Mucosa of descending colon (tissue), 3 donors: Measurements from ENCODE around the gene ISY1. TPM values are rescaled to one million over a fixed set of nuclear protein-coding genes. Genes with fewer than 3 reads are reported as not detected.
"Not testable (repeated sequence)": the region's sequence is repeated elsewhere in the genome, so short reads cannot be mapped to it uniquely, and the experiment has no call there.

Experiments
- ATAC-seq: fragments of 200-7000 bp; cut with Tn5 transposase; one replicate; pipeline ENCODE4 v1.9.1; 2020; ENCODE audit warnings: mild to moderate bottlenecking, moderate library complexity
- DNase-seq, 3 donors: peaks; one replicate each; pipeline ENCODE4 v3.0.0-alpha.2; 2020
- H3K36me3 ChIP-seq: fragments of 200-600 bp; one replicate; pipeline ENCODE4 v1.8.0; 2021; ENCODE audit warnings: low read depth, mild to moderate bottlenecking
- H3K4me1 ChIP-seq: fragments of 200-600 bp; one replicate; pipeline ENCODE4 v1.8.0; 2021; ENCODE audit warnings: low read depth, mild to moderate bottlenecking
- H3K4me3 ChIP-seq: fragments of 200-600 bp; one replicate; pipeline ENCODE4 v1.8.0; 2021; ENCODE audit warnings: mild to moderate bottlenecking
- H3K9me3 ChIP-seq: fragments of 200-600 bp; one replicate; pipeline ENCODE4 v1.8.0; 2021; ENCODE audit warnings: mild to moderate bottlenecking
- intact Hi-C, 2 donors: fragments of 100-400 bp; cut with DNase I in 1 of 2; cut with micrococcal nuclease in 1 of 2; formaldehyde crosslinking; loops; one replicate each; pipeline versions ENCODE4 v1.11.0 to v1.11.1; 2022; cut with DNase I, micrococcal nuclease
- total RNA-seq, 3 donors: library from RNA; stranded (reverse); fragmentation: NEBNext Ultra II Directional in 2 of 3; extraction: Animal tissue kit (Norgen Biotek cat#: 25700) in 2 of 3; gene quantifications; one replicate each; pipeline versions ENCODE4 v1.2.1 to v1.2.4, GENCODE V29; 2021 to 2023
- TF ChIP-seq, protein P1 (sequence below): fragments of 200-600 bp; IDR thresholded peaks from one replicate; pipeline ENCODE4 v1.8.0; 2022; ENCODE audit warnings: antibody characterized with exemption, mild to moderate bottlenecking
- donor health status: DM: no; HTN: no; CAD: no; lungs with moderate emphysema.
- donor health status: DM: no; HTN: no; CAD: no.
- donor health status: DM: no; HTN: yes; CAD: no.

The ISY1 gene
- total RNA-seq, 3 donors from 2014 or later: 24.2 to 37.5 (median 28.9) TPM

DNA sequence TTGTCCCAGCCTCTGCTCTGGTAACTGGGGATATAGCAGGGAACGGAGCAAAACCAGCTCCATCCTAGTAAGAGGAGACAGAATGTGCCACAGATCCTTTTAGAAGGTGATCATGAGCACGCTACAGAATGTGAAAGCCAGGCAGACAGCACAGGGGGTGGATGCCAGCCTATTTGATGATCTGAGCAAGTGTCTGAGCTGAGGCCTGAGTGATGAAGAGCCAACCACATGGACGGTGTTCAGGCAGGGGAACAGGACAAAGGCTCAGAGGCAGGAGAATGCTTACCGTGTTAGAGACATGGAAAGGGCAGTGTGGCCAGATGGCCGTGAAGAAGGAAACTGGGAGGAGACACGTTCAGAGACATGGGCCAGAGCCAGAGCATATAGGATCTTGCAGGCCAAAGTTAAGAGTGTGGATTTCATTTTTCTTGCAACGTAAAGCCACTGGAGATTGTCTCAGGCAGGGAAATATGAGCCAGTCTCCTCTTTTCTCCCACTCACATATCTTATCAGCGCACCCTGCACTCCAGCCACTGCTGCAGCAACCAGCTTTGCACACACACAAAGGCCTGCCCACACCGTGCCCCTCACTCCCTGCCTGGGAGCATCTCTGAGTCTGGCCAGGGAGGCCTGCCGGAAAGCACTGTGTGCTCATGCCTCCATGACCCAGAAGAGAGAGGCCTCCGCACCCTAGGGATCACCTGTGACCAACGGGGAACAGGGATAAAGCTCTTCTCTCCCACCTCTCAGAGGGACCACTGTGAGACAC is 59.3 kb downstream of the ISY1 start:
- ATAC-seq: no peak
- Histone ChIP-seq H3K4me1 (no peaks in the 10 kb centered on the region), H3K4me3 (no peak overlapping the region), H3K9me3 (no peaks in the 10 kb centered on the region), H3K36me3 (no peaks in the 10 kb centered on the region)
- TF ChIP-seq, protein P1, sequence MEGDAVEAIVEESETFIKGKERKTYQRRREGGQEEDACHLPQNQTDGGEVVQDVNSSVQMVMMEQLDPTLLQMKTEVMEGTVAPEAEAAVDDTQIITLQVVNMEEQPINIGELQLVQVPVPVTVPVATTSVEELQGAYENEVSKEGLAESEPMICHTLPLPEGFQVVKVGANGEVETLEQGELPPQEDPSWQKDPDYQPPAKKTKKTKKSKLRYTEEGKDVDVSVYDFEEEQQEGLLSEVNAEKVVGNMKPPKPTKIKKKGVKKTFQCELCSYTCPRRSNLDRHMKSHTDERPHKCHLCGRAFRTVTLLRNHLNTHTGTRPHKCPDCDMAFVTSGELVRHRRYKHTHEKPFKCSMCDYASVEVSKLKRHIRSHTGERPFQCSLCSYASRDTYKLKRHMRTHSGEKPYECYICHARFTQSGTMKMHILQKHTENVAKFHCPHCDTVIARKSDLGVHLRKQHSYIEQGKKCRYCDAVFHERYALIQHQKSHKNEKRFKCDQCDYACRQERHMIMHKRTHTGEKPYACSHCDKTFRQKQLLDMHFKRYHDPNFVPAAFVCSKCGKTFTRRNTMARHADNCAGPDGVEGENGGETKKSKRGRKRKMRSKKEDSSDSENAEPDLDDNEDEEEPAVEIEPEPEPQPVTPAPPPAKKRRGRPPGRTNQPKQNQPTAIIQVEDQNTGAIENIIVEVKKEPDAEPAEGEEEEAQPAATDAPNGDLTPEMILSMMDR: no peak
- no peak for DNase-seq
- intact Hi-C loops: no loop called here

DNA sequence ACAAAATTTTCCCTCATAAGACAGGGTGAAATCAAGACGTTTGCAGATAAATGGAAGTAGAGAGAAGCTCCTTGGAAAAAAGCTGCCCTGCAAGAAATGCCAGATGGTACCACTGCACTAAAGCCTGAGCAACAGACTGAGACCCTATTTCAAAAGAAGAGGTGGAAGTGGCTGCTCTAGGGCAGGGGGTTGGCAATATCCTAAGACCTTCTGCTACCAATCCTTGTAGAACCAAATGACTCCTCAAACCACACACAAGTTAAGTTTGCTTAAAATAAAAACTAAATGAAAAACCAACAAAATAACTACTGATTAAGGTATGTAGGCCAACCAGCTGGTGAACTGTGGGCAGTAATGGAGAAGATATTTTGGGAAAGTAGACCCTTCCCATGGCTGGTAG is 60.6 kb downstream of the ISY1 start:
- intact Hi-C loops: no loop called here
- DNase-seq (no peak), ATAC-seq (no peak)
- H3K4me3 ChIP-seq: no peak overlapping the region
- no peaks in the 10 kb centered on the region for H3K9me3 ChIP-seq
- TF ChIP-seq, protein P1: no peak
- H3K4me1 ChIP-seq: no peaks in the 10 kb centered on the region
- no peaks in the 10 kb centered on the region for H3K36me3 ChIP-seq

- ATAC-seq (no peak), DNase-seq (no peak)
- TF ChIP-seq, protein P1: no peak
- Histone ChIP-seq H3K4me1 (no peaks in the 10 kb centered on the region), H3K36me3 (no peaks in the 10 kb centered on the region), H3K4me3 (no peak overlapping the region), H3K9me3 (no peaks in the 10 kb centered on the region)
- intact Hi-C loops: no loop called here
These were observed 65.6 kb downstream of the ISY1 start for GRCh38 chr3:129095285-129095684.

DNA sequence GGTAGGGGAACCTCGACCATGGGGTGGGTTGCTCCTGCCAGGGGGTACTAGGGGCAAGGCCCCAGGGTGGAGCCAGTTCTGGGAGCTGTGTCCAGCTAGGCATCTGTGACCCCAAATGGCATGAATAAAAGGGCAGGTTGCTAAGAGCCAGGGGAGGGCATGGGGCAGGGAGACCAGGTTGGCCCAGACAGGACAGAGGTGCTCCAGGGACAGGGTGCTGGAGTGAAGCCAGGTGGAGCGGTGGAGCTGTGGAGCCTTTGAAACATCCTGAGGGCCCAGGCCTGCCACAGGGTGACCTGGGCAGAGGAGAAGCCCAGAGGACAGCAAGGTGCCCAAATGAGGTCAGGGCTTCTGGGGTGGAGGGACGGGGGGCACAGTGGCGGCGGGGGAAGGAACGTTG is 72.6 kb downstream of the ISY1 start:
- DNase-seq, H3K9me3 ChIP-seq, H3K4me3 ChIP-seq, intact Hi-C loops, H3K4me1 ChIP-seq, H3K36me3 ChIP-seq: not testable (repeated sequence)
- ATAC-seq: peak; percentile 9

DNA sequence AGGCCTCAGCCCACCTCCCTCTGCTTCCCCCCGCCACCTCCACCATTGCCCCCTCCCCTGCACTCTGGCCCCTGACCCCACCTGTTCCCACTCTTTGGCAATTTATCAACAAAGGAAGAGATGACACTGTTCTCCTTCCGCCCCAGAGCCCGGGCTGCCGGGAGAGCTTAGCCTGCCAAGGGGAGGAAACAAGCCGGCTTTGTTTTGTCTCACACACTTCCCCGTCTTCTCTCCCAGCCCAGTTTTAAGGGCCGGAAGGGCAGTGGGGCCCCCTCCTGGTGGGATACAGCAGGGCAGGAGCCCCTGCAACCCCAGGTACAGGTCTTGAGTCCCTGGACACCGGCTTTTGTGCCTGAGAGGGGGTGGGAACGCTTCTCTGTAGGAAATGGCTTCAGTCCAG is 73.0 kb downstream of the ISY1 start:
- H3K9me3 ChIP-seq, intact Hi-C loops, H3K36me3 ChIP-seq, H3K4me3 ChIP-seq, H3K4me1 ChIP-seq: not testable (repeated sequence)
- peak in 2 of 3 donors; percentile 51 to 71 for DNase-seq
- ATAC-seq: peak; percentile 94

- no peaks in the 10 kb centered on the region for H3K9me3 ChIP-seq
- peaks cover 2% of the 10 kb centered on the region for H3K4me1 ChIP-seq
- H3K36me3 ChIP-seq: no peaks in the 10 kb centered on the region
- peak; percentile 8 for ATAC-seq
- H3K4me3 ChIP-seq: no peak overlapping the region
- intact Hi-C loops: no loop called here
- TF ChIP-seq, protein P1: no peak
- DNase-seq: peak in 2 of 3 donors; percentile 24 to 42
These were observed 73.6 kb downstream of the ISY1 start for GRCh38 chr3:129087138-129087702.
